ENCODE data around the gene FRMD4A. TPM values are rescaled to one million over a fixed set of nuclear protein-coding genes. Genes with fewer than 3 reads are reported as not detected.
A peak's percentile ranks its signal among the peaks of the same experiment; 100 is the strongest.

The FRMD4A gene
- total and polyA plus RNA-seq, 12 donors: 17.4 to 43.4 (median 30.3) TPM

DNA sequence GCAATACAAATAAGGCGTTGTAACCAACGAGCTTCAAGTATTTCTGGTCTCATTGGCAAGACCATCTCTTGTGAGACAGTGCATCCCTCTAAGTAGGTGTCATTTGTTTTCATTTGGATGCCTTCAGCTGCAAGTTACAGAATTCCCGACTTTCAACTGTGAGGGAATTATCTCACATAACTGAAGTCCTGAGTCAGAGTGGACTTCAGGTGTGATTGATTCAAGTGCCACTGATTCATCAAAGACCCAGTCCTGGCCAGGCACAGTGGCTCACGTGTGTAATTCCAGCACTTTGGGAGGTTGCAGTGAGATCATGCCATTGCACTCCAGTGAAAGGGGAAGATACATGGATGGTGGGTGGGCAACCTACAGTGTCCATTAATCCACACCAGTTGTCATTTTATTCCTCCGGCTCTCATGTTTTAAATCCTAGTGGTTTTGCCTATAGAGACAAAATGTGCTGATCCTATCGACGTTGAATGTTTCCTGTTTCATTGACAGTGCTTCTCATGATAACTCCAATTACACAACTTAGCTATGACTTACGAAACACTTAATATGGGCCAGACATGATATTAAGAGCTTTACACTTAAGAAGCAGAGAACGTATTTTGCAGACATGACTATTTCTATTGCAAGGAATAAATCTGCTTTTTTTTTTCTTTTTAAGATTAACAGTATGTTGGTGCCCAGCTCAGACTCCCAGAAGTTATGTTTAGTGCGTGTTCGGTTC lies 268.0 kb downstream of the FRMD4A start:
- Histone ChIP-seq H3K27me3 (no peaks in the 10 kb centered on the region), H3K4me1 (peaks cover 0 to 12% (median 4%) of the 10 kb centered on the region in 9 donors), H3K36me3 (no peaks in the 10 kb centered on the region), H3K4me3 (no peak overlapping the region), H3K9me3 (peaks cover 0 to 7% (median 0%) of the 10 kb centered on the region in 11 donors), H3K27ac (no peak overlapping the region)
- WGBS, 2 donors: 85 to 91% methylated on average over 11 of the region's 11 CpGs
- ATAC-seq: no peak
- intact Hi-C loops (cut with DNase I): no loop called here
- TF ChIP-seq, protein P1, sequence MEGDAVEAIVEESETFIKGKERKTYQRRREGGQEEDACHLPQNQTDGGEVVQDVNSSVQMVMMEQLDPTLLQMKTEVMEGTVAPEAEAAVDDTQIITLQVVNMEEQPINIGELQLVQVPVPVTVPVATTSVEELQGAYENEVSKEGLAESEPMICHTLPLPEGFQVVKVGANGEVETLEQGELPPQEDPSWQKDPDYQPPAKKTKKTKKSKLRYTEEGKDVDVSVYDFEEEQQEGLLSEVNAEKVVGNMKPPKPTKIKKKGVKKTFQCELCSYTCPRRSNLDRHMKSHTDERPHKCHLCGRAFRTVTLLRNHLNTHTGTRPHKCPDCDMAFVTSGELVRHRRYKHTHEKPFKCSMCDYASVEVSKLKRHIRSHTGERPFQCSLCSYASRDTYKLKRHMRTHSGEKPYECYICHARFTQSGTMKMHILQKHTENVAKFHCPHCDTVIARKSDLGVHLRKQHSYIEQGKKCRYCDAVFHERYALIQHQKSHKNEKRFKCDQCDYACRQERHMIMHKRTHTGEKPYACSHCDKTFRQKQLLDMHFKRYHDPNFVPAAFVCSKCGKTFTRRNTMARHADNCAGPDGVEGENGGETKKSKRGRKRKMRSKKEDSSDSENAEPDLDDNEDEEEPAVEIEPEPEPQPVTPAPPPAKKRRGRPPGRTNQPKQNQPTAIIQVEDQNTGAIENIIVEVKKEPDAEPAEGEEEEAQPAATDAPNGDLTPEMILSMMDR (IDR thresholded peaks at IDR 0.05): no peak
- no peak for DNase-seq

DNA sequence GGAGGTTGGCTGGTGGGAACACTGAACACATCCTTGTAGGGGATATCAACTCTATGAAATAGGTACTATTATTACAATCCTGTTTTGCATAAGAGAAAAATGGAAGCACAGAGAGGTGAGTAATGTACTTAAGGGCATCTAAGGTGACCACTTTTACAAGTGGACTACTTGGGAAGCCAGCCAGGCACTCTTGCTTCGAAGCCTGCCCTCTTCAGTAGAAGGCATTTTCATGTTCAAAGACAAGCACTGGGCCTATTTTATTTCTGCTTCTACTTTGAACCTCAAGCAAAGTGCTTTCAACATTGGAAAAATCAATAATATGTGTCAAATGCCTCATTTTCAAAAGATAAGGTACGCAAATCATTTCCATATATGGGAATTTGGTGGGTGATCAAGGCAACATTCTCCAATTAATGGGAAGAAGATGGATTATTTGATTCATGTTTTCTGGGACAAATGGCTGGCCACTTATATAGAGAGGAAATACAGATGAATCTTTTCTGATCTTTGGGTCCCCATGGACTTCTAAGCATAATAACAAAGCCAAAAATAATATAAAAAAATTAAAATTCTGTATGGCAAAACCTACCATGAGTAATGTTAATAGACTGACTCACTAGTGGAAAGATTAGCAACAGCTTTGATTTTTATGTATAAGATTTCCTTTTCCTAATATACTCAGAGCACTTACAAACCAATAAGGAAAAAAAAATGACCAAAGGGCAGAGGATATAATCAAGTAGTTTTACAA lies 270.2 kb downstream of the FRMD4A start:
- TF ChIP-seq, protein P1 (IDR thresholded peaks at IDR 0.05): no peak
- Histone ChIP-seq H3K27me3 (no peaks in the 10 kb centered on the region), H3K36me3 (no peaks in the 10 kb centered on the region), H3K4me3 (no peak overlapping the region), H3K9me3 (no peaks in the 10 kb centered on the region), H3K4me1 (peaks cover 0 to 12% (median 4%) of the 10 kb centered on the region in 9 donors), H3K27ac (no peak overlapping the region)
- peak in 1 of 8 donors; percentile 54 for ATAC-seq
- no peak for DNase-seq
- WGBS, 2 donors: 73 to 83% methylated on average over 2 of the region's 2 CpGs
- intact Hi-C loops (cut with DNase I): no loop called here

DNA sequence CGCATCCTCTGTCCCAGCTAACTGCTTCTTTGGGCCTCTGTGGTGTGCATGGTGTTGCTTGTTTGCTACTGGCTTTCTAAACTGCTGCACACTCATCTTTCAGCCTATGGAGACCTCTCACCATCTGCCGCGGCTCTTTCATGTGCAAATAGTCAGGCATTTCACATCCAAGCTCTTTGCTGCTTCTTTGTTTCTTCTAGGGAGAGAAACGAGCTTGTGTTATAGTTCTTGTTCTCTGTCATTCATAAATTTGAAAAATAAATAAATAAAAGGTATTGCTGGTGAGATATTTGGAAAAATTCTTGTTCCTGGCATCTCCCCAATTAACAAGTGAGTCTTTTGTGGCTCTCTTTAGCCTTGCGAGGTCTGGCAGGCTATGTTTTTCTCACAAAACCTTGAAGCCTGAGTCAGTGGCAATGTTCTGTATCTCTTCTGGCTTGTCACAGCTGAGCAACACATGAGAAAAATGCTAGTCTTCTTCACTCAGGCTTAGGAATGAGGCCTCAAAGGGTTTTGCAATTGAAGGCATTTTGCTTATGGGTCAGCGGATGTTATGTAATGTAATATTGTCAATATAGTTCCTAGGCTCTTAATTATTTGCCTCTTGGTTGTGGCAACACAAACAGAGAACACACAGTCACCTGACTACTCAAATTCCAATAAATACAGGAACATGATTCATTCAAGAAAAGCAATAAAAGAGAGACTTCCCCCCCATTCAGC lies 274.0 kb downstream of the FRMD4A start:
- no peak overlapping the region for H3K4me3 ChIP-seq
- intact Hi-C loops (cut with DNase I): no loop called here
- no peak for DNase-seq
- no peaks in the 10 kb centered on the region for H3K4me1 ChIP-seq
- no peaks in the 10 kb centered on the region for H3K36me3 ChIP-seq
- 74 to 77% methylated on average over 6 of the region's 6 CpGs for WGBS, 2 donors
- no peak overlapping the region for H3K27ac ChIP-seq
- TF ChIP-seq, protein P1 (IDR thresholded peaks at IDR 0.05): no peak
- peaks cover 0 to 9% (median 0%) of the 10 kb centered on the region in 11 donors for H3K9me3 ChIP-seq
- peak in 1 of 8 donors; percentile 47 for ATAC-seq
- no peaks in the 10 kb centered on the region for H3K27me3 ChIP-seq

DNA sequence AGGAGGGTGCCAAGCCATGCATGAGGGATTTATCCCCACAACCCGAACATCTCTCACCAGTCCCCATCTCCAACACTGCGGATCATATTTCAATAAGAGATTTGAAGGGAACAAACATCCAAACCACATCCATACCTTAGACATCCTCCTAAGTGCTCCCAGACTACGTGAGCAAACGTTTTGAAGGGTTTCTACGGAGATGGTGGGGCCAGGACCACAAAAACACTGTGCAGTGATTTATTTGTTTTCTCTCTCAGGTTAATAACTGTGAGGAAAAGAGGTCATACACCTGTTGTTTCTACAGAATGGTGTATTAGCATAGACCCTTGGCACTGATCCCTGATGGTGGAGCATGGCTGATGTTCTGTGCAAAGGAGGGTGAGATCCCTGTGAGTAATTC lies 277.8 kb downstream of the FRMD4A start:
- ATAC-seq (no peak), DNase-seq (no peak)
- TF ChIP-seq, protein P1 (IDR thresholded peaks at IDR 0.05): no peak
- no peaks in the 10 kb centered on the region for H3K36me3 ChIP-seq
- WGBS, 2 donors: 92 to 95% methylated on average over 5 of the region's 5 CpGs
- peaks cover 0 to 10% (median 0%) of the 10 kb centered on the region in 11 donors for H3K9me3 ChIP-seq
- H3K4me3 ChIP-seq: no peak overlapping the region
- intact Hi-C loops (cut with DNase I): no loop called here
- H3K4me1 ChIP-seq: peaks cover 0 to 9% (median 0%) of the 10 kb centered on the region in 9 donors
- no peaks in the 10 kb centered on the region for H3K27me3 ChIP-seq
- no peak overlapping the region for H3K27ac ChIP-seq

All from heart right ventricle (tissue), 16 donors.